ENCODE measurements around the gene IL36RN.

Gene IL36RN

GRCh38 chr2:113050921-113051895 is 7.8 kb upstream of the IL36RN start:
- no peak for DNase-seq

- DNase-seq: no peak
Measured at GRCh38 chr2:113052396-113052917, 6.5 kb upstream of the IL36RN start, which contains the start of gene IL36B. Gene IL36B, minus strand, starts transcription at chr2:113052867.

GRCh38 chr2:113053666-113054065 is 5.3 kb upstream of the IL36RN start:
- no peak for DNase-seq

- DNase-seq: no peak
Measured at GRCh38 chr2:113054066-113054465, 4.9 kb upstream of the IL36RN start.

- no peak for DNase-seq
Measured at GRCh38 chr2:113056521-113056920, 2.5 kb upstream of the IL36RN start.

GRCh38 chr2:113057117-113057516 is 1.9 kb upstream of the IL36RN start:
- no peak for DNase-seq

- no peak for DNase-seq
Measured at GRCh38 chr2:113058411-113058994, 495 bp upstream of the IL36RN start.

- DNase-seq: no peak
Measured at GRCh38 chr2:113060396-113060795, 1.4 kb downstream of the IL36RN start.

GRCh38 chr2:113060796-113061195 is 1.8 kb downstream of the IL36RN start:
- DNase-seq: no peak

GRCh38 chr2:113061241-113061640 is 2.2 kb downstream of the IL36RN start:
- DNase-seq: no peak

GRCh38 chr2:113061896-113062770 is 3.1 kb downstream of the IL36RN start:
- no peak for DNase-seq

- DNase-seq: no peak
Measured at GRCh38 chr2:113064281-113064680, 5.3 kb downstream of the IL36RN start.

- DNase-seq: no peak
Measured at GRCh38 chr2:113064898-113065297, 5.9 kb downstream of the IL36RN start.

- DNase-seq: no peak
Measured at GRCh38 chr2:113067681-113068080, 8.7 kb downstream of the IL36RN start, which contains the start of gene IL1F10. Gene IL1F10, plus strand, starts transcription at chr2:113067970. Its CDS starts 4,769 bp downstream, at chr2:113072739.

- DNase-seq: no peak
Measured at GRCh38 chr2:113068249-113068648, 9.3 kb downstream of the IL36RN start.

- no peak for DNase-seq
Measured at GRCh38 chr2:113068706-113069485, 9.9 kb downstream of the IL36RN start.

- no peak for DNase-seq
Measured at GRCh38 chr2:113069676-113070605, 10.9 kb downstream of the IL36RN start.

- no peak for DNase-seq
Measured at GRCh38 chr2:113070606-113070975, 11.6 kb downstream of the IL36RN start.

- no peak for DNase-seq
Measured at GRCh38 chr2:113072584-113072983, 13.6 kb downstream of the IL36RN start.

GRCh38 chr2:113073325-113073834 is 14.4 kb downstream of the IL36RN start:
- DNase-seq: no peak

- no peak for DNase-seq
Measured at GRCh38 chr2:113075030-113075429, 16.0 kb downstream of the IL36RN start.

Measured in activated CD4-positive, alpha-beta T cell treated with anti-CD3 and anti-CD28 coated beads, Interleukin-2, Interleukin-6, amounts not matched to agents 100 ng/mL and 50 ng/mL, durations not matched to agents 16 hours and 8 hours (primary cell).